GM18507 (cell line): ENCODE data around the gene PANK3.
"Not testable (repeated sequence)": the region's sequence is repeated elsewhere in the genome, so short reads cannot be mapped to it uniquely, and the experiment has no call there.

Source experiments
- DNase-seq: peaks from one replicate; pipeline ENCODE4 v3.0.0; 2011; ENCODE audit warnings: low read depth; ENCODE audit not compliant: insufficient read length; ENCODE audit errors: extremely low spot score
- FAIRE-seq: peaks from 2 replicates; lab custom pipeline; 2011; peaks lifted over from hg19 to GRCh38; lab: Jason Lieb, UNC

Gene PANK3

DNA sequence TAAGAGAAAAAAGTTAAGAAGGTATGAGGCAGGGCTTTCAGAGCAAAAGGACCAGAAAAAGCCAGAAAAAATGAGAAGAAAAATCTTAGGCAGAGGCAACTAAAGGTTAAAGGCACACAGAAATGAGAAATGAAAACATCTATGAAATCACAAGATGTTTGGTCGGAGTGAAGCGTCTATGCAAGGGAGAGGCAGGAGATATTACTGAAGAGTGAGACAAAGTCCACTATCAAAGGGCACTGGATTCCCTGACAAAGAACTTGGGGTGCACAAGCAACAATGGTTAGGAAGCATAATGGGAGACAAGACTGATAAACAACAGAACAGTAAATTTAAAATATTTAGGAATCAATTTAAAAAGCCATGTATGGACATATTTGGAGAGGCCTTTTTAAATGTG, 16.9 kb downstream of the PANK3 start:
- FAIRE-seq (no peak), DNase-seq (no peak)

DNA sequence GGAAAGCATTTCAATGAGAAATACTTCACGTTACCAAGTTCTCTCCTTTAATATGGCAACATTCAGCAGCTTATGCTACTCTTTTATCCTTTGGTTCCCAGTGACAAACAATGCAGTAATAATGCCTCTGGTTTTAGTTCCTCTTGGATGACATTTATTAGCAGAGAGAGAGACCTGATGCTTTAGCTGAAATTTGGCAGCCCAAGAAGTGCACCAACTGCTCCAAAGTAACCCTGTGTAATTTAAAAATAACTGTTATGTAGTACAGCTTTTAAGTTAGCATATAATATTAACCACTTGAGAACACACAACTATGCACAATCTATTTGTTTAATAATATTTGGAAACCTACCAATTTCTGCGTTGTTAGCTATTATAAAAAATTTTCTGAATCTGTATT, 21.8 kb downstream of the PANK3 start:
- no peak for FAIRE-seq
- no peak for DNase-seq

DNA sequence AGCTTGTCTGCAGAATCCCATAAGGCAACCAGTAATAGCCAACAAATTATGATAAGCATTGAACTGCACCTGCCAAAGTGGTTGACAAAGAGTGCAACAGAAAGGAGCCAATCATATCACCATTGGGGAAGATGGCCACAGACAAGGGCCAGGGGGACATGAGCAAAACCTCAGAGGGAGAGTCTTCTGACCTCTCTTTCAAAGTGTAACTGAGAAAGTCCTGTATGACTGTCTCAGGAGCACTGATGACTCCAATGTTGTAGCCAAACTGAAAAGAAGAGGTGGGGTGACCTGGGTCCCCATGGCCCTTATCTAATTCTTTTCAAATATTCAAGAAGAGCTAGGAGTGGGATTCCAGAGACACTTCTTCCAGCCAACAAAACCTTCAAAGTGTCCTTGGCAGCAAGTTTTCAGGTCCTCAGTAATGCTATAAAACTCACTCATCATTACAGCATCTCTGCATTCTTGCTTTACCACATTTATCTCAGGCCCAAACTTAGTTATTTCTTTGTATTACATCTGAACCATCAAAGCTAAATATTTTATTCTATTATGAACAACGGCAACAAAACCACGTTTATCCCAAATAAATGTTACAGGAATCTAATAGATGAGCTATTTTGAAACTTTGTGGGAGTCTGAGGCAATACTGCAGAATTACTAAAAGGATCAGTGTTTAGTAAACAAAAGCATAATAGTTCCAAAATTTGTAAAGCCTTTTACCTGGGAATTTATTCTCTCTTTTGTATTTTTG, 25.6 kb downstream of the PANK3 start:
- no peak for DNase-seq
- FAIRE-seq: no peak

DNA sequence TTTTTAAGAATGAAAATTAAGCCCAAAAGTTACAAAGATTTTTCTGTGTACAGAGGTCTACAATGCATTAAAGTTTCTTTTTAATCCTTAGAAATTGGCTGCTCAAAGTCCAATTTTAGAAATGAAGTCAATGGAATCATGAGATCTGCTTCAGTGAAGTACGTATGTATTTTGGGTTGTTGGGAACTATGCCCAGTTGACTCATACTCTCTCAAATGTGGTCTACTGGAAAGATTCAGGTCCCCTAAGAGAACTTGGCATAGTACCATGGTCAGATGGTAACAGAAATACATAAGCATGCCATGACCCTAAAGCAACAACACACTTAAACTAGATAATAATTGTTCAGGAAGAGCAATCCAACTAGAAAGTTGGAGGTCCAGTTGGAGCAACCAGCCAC, 27.0 kb downstream of the PANK3 start:
- DNase-seq (no peak), FAIRE-seq (no peak)

DNA sequence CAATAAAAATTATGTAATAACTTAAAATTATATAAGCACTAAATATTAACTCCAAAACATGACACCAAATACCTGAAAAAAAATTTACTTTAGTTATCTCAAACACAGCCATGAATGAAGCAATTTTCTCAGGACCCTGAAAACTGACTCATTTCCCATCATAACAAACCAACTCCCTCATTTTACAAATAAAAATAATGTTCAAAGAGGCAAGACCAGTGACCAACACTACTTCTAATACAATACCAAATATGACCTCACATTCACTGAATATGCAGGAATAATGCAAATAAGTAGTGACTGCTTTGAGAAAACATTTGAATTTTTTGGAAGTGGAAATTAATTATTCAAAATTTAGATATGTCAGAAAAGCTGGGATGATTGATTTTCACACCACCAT, 28.5 kb downstream of the PANK3 start:
- FAIRE-seq: no peak
- no peak for DNase-seq

DNA sequence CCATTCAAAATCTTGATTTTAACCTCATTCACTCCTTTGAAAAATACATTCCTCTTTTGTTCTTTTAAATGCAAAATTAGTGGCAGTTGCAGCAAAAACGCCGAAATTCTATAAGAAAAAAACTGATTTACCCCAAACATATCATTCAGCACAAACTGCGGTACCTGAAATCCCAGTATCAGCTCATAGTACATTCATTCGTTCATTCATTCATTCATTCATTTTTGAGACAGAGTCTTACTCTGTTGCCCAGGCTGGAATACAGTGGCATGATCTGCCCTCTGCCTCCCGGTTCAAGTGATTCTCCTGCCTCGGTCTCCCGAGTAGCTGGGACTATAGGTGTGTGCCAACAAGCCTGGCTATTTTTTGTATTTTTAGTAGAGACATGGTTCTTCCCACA, 29.6 kb downstream of the PANK3 start:
- FAIRE-seq (no peak), DNase-seq (no peak)

DNA sequence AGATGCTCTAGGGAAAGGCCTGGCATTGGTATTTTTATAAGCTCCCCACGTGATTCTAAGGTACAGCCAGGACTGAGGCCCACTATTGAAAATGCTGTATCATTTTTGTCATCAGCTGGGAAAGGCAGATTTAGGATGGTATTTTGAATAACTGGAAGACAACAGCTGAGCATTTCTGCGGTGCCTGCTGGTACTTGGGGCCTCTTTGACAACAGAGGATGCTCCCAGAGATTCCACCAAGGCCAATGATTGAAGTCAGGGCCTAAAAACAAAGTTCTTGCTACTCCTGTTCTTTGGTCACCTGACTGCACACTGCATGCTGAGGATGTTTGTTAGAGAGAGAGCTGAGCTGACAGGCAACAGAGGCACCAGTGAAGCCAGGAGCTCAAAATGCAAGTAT, 42.0 kb downstream of the PANK3 start:
- no peak for FAIRE-seq
- no peak for DNase-seq

DNA sequence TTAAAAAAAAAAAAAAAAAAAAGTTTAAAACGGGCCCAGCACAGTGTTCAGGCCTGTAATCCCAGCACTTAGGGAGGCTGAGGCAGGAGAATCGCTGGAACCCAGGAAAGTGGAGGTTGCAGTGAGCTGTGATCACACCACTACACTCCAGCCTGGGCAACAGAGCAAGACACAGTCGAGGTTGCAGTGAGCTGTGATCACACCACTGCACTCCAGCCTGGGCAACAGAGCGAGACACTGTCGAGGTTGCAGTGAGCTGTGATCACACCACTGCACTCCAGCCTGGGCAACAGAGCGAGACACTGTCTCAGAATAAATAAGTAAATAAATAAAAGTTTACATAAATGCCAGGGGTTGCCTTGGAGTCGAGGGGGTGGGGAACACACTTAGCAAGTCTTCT, 44.8 kb downstream of the PANK3 start:
- not testable (repeated sequence) for DNase-seq

DNA sequence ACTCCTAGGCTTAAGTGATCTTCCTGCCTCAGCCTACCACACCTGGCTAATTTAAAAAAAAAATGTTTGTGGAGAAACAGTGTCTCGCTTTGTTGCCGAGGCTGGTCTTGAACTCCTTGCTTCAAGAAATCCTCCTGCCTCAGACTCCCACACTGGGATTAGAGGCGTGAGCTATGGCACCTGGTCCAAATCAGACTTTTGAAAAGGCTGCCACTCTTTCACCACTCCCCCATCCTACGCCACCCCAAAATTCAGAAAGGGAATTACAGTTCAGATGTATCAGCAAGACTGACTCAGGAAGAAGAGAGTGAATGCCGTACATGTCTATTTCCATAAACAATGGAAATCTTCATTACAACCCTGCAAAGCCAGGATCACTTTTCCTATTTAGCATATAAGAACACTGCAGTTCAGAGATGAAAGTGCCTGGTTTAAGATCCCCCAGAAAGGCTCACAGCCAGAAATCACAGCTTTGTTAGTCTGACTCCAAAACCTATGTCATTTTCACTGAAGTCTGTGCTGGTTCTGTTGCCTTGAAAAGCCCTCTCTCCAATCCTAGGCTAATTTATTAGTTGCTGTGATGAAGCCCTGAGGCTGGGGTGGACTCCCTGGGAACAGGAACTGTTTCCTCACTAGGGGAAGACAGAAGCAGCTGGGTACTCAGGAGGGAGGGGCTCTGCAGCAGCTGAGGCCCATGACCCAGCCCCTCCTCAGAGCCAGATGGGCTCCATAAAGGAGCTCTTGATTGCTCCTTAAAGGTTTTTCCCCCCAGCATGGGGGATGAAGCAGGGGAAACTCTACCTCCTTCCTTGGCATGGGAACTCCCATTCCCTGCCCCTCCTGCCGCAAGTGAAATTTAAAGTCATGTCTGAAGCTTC, 46.9 kb downstream of the PANK3 start:
- FAIRE-seq (no peak), DNase-seq (no peak)

More for the DNA sequence above, 44.8 kb downstream of the PANK3 start:
- FAIRE-seq: not testable (repeated sequence)

DNA sequence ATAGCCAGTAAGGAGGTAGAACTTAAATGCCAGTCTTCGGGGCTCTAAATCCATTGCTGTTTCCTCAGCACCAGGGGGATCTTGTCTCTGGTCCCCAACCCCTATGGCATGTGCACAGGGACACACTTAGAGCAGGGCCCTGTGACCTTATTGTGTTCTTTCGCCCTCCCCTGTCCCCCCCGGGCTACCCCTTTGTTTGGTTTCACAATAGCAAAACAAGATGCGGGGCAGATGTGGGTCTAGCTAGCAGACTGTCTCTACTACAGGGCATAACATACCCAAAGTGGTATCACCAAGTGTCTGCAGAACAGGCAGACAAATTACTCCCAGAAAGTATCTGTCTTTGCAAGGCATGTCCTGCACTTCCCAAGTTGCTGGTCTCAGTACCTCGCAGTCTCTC, 48.0 kb downstream of the PANK3 start:
- FAIRE-seq: no peak
- no peak for DNase-seq

DNA sequence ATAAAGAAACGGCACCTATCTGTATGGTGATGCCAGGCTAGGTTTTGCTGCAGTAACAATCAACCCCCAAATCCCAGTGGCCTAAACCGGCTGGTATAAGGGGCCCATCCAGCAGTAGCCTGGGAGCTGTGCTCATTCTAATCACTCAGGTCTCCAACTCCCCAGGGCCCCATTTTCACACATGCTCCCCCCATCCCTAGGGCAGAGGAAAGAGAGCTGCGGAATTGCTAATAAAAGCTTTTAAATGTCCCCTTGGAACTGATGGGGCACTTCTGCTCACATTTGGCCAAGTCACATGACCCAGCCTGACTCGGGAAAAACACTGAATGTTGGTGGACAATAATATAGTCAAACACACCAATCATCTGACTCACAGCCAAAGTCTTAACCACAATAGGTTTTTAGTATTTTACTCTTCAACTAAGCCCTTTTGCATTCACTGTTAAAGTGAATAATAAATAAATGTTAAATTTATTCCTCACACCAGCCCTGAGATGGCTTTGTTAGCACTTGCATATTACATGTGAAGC, 48.5 kb downstream of the PANK3 start:
- DNase-seq: no peak
- FAIRE-seq: no peak

DNA sequence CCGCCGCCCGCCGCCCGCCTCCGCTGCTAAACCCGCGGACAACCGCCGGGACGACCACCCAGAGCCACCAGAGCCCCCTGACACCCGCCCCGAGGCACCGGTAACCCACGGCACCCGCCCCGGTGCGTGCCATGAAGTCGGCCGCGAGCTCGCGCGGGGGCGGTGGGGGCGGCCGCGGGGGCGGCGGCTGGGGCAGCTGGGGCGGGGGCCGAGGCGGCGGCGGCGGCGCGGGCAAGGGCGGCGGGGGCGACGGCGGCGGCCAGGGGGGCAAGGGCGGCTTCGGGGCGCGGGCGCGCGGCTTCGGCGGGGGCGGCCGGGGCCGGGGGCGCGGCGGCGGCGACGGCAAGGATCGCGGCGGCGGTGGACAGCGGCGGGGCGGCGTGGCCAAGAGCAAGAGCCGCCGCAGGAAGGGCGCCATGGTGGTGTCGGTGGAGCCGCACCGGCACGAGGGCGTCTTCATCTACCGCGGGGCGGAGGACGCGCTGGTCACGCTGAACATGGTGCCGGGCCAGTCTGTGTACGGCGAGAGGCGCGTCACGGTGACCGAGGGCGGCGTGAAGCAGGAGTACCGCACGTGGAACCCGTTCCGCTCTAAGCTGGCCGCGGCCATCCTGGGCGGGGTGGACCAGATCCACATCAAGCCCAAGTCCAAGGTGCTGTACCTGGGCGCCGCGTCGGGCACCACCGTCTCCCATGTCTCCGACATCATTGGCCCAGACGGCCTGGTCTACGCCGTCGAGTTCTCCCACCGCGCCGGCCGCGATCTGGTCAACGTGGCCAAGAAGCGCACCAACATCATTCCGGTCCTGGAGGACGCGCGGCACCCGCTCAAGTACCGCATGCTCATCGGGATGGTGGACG, 49.6 kb downstream of the PANK3 start:
- no peak for FAIRE-seq

DNA sequence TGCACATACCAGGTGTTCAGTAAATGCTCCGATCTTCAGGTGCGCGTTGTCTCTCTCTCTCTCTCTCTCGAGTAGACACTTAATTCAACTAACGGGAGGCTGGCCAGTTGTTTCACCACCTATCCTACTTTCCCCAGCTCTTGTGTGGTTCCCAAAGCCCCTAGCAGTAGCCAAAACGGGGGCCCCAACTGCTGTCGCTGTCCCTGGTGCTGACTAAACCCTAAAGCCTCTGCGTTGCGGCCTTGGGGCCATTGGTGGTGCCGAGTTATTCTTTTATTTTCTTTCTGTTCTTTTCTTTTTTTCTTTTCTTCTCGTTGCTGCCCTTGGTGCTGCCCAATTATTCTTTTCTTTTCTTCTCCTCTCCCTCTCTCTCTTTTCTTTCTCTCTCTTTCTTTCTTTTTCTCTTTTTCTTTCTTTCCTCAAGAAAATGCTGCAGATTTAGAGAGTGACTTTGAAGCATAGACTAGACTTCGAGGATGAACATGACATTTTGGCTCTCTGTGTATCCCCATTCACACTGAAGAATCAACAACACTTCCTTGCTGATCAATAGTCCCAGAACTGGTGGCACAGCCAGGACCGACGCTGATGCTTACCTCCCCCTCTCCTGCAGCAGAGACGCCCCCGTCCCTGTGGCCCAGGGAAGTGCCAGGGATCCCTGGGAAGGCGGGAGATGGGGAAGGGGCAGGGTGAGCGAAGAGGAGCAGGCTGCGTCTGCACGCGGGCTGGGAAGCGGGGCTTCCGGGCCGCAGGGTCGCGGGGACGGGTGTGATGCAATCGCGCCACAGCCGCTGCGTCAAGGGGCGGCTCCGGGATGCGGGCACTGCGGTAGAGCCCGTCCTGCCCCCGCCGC, 50.4 kb downstream of the PANK3 start, which contains the start of gene FBLL1:
TSS of gene FBLL1 (plus strand) at position 785 of the 853 bp plus-strand sequence. CDS start 200 bp downstream, outside the sequence.
- DNase-seq: no peak
- FAIRE-seq: no peak

More for the DNA sequence above, 49.6 kb downstream of the PANK3 start:
- DNase-seq: no peak

DNA sequence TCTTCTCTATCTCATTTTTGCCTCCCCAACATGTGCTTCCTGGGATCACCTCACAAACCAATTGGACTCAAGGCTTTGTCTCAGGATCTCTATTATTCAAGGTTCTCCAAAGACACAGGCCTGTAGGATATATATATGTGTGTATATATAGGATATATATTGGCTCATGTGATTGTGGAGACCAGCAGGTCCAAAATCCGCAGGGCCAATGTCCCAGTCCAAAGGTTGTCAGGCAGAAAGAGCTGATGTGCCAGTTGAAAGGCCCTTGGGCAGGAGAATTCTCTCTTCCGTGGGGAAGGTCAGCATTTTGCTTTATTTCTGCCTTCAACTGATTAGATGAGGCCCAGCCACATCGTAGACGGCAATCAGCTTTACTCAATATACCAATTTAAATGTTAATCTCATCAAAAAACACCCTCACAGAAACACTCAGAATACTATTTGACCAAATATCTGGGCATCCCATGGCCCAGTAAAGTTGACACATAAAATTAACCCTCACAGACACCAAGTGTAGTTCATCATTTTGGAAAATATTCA, 51.3 kb downstream of the PANK3 start:
- DNase-seq: no peak
- FAIRE-seq: no peak

DNA sequence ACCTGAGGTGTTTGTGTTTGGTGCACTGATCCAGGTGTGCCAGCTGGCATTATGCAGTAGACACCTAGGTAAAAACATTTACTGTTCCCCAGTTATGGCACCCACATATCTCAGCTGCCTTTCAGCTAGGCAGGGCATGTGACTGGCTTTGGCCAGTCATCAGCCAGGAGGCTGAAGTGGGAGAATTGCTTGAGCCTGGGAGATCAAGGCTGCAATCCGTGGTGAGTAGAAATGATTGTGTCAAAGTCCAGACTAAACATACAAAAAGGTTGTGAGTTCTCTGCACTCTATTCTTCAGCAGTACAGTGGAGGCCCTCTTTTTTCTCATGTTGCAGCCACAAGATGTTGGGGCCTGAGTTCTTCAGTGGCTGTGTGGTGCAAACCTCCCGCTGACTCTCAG, 53.3 kb downstream of the PANK3 start:
- no peak for FAIRE-seq
- DNase-seq: no peak

DNA sequence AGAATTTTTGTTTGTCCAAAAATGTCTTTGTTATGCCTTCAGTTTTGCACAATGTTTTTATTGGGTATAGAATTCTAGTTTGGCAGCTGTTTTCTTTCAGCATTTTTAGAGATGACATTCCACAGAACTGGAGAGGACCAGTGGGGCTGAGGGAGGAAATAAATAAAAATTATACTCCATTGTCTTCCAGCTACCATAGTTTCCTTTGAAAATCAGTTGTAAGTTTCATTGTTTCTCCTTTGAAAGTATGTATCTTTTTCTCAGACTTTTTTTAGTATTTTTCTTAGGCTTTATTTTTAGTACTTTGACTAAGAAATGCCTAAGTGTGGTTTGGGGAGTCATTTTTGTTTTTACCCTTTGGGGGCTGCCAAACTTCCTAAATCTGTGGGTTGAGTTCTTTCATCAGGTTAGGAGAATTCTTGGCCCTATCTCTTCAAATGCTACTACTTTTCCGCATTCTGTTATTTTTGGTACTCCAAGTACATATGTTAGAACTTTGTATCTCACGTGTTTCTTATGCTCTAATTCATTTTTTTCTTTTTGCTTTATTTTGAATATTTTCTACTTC, 65.2 kb downstream of the PANK3 start:
- DNase-seq: no peak
- no peak for FAIRE-seq

DNA sequence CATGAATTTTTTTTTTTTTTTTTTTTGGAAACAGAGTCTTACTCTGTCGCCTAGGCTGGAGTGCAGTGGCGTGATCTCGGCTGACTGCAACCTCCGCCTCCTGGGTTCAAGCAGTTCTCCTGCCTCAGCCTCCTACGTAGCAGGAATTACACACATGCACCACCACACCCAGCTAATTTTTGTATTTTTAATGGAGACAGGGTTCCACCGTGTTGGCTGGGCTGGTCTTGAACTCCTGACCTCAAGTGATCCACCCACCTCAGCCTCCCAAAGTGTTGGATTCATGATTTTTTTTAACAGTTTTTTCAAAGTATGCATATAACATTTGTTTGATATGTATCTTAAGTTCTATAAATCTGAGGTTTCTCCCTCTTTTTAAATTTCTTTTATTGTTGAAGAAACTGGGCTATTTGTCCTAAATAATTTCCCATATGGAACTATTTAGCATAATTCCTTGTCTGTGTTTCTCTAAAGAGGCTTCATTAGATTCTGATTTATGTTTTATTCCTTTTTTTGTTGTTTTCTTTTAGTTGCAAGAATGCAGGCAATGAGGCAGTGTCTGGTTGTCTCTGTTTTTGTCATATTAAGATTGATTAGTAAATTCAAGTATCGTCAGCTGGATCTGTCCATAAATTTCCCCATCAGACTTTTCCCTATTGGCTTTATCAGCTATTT, 76.5 kb downstream of the PANK3 start:
- FAIRE-seq: no peak
- DNase-seq: no peak
